HEK293T (cell line): ENCODE measurements around the gene PLXNB1.

Experiments
- HDGF ChIP-seq: fragments of 450-650 bp; IDR thresholded peaks from 2 replicates; pipeline ENCODE4 v1.6.1; 2017; ENCODE audit warnings: antibody characterized with exemption, borderline replicate concordance
- LEF1 ChIP-seq: fragments of 450-650 bp; IDR thresholded peaks from 2 replicates; pipeline ENCODE4 v1.6.1; 2017; ENCODE audit warnings: mild to moderate bottlenecking, borderline replicate concordance

GRCh38 chr3:48408823-48409281, 21.0 kb downstream of the PLXNB1 start:
- no peak for TF ChIP-seq HDGF
- no peak for TF ChIP-seq LEF1
